Epidermal melanocyte (primary cell): Measurements from ENCODE around the gene PTCH2.

Source experiments
- DNase-seq: peaks from one replicate; pipeline ENCODE4 v3.0.0; 2011; ENCODE audit warnings: low spot score; ENCODE audit not compliant: insufficient read length

The PTCH2 gene

GRCh38 chr1:44784094-44785028 lies 58.7 kb downstream of the PTCH2 start:
- DNase-seq = no peak

GRCh38 chr1:44783697-44784093 lies 59.4 kb downstream of the PTCH2 start:
- no peak for DNase-seq

GRCh38 chr1:44780583-44781121 lies 62.4 kb downstream of the PTCH2 start:
- no peak for DNase-seq

GRCh38 chr1:44778705-44779576 lies 64.1 kb downstream of the PTCH2 start:
- DNase-seq = no peak

- no peak for DNase-seq
Observed at GRCh38 chr1:44777969-44778635, 65.0 kb downstream of the PTCH2 start.

GRCh38 chr1:44777547-44777946 lies 65.5 kb downstream of the PTCH2 start:
- no peak for DNase-seq

- no peak for DNase-seq
Observed at GRCh38 chr1:44776730-44777068, 66.4 kb downstream of the PTCH2 start.

- DNase-seq = no peak
Observed at GRCh38 chr1:44775930-44776729, 66.9 kb downstream of the PTCH2 start.

- peak; percentile 74 for DNase-seq
Observed at GRCh38 chr1:44775078-44775929, 67.7 kb downstream of the PTCH2 start, which contains the start of gene RPS8. Gene RPS8, plus strand, starts transcription at chr1:44775540. Its CDS starts 57 bp downstream, at chr1:44775597.
